GM10248 (cell line): ENCODE data around the gene C20orf204.

Experiments used
- CTCF ChIA-PET: fragments of 300-600 bp; sonication (Branson Sonifier 250); formaldehyde crosslinking; extraction: SDS; loops from one replicate; lab custom pipeline; 2021; ENCODE audit warnings: antibody characterized with exemption; lab: Yijun Ruan, JAX
- POLR2A ChIA-PET: fragments of 350-650 bp; sonication (Branson Sonifier 250); formaldehyde crosslinking; extraction: SDS; loops from one replicate; lab custom pipeline; 2020; ENCODE audit warnings: antibody characterized with exemption; lab: Yijun Ruan, JAX
- DNase-seq: peaks from one replicate; pipeline ENCODE4 v3.0.0; 2012; ENCODE audit errors: extremely low spot score
- CTCF ChIP-seq: IDR thresholded peaks from 2 replicates; pipeline ENCODE4 v1.5.1; 2012; ENCODE audit warnings: mild to moderate bottlenecking, low read depth; ENCODE audit errors: extremely low read depth, missing control alignments, control extremely low read depth

C20orf204 gene

GRCh38 chr20:64057628-64058498, 21.9 kb downstream of the C20orf204 start:
- DNase-seq, result peak; percentile 90
- ChIA-PET POLR2A (no interaction called here), CTCF (interaction anchor here (0.6 to 4.7 kb wide), 33 partner anchors 8 to 521 kb away, joined by 3 to 60 read pairs (median 3); partner anchors contain the start of genes OPRL1, PRPF6, RGS19 and SAMD10)
- peak; percentile 92 for TF ChIP-seq CTCF

GRCh38 chr20:64058536-64058935, 22.6 kb downstream of the C20orf204 start:
- ChIA-PET CTCF (interaction anchor here (1.2 to 4.7 kb wide), 3 partner anchors 18 to 331 kb away, joined by 3 to 60 read pairs (median 3); no protein-coding TSS in a partner anchor), POLR2A (no interaction called here)
- no peak for DNase-seq
- no peak for TF ChIP-seq CTCF

DNA sequence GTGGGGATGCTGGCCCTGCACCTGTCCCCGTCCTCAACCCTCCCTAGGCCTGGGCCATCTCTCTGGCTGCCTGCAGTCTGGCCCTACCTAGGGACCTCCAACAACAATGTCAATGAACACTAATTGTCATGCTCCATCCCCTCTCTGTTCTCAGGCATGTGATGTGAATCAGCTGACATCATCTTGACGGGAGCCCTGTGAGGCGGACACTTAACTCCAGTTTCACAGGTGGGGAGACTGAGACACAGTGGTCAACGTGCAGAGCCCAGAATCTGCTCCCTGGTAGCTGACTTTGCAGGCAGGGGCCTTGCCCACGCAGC, 26.3 kb downstream of the C20orf204 start:
- no peak for DNase-seq
- POLR2A ChIA-PET, result no interaction called here
- TF ChIP-seq CTCF, result no peak
- CTCF ChIA-PET, result interaction anchor here (1.0 to 1.9 kb wide), 6 partner anchors 8 to 106 kb away, joined by 3 to 13 read pairs (median 6); partner anchors contain the start of genes OPRL1, PRPF6, RGS19 and SAMD10

- POLR2A ChIA-PET, result no interaction called here
- peak; percentile 98 for DNase-seq
- no peak for TF ChIP-seq CTCF
- CTCF ChIA-PET, result interaction anchor here (1.0 to 1.9 kb wide), 6 partner anchors 9 to 107 kb away, joined by 3 to 13 read pairs (median 6); partner anchors contain the start of genes OPRL1, PRPF6, RGS19 and SAMD10
These were observed 26.8 kb downstream of the C20orf204 start, which contains the start of gene TCEA2 for GRCh38 chr20:64062596-64063388. Gene TCEA2, plus strand, starts transcription at chr20:64063198. Its CDS starts 115 bp downstream, at chr20:64063313.

GRCh38 chr20:64063389-64064144, 27.6 kb downstream of the C20orf204 start:
- ChIA-PET POLR2A (no interaction called here), CTCF (interaction anchor here (1.0 to 1.9 kb wide), 5 partner anchors 10 to 83 kb away, joined by 5 to 13 read pairs (median 7); partner anchors contain the start of genes PRPF6 and SAMD10)
- TF ChIP-seq CTCF, result no peak
- DNase-seq, result peak; percentile 52

- DNase-seq, result no peak
- TF ChIP-seq CTCF, result no peak
- CTCF ChIA-PET, result interaction anchor here (0.6 to 1.9 kb wide), 2 partner anchors 13 to 24 kb away, joined by 3 to 5 read pairs; no protein-coding TSS in a partner anchor
- POLR2A ChIA-PET, result no interaction called here
These were observed 28.2 kb downstream of the C20orf204 start for GRCh38 chr20:64064145-64064698.
